DMS 273 treated with DMSO at 0.1 percent for 48 hours (cell line): ENCODE data around the gene CETP.

Experiments used
- DNase-seq: peaks from one replicate; lab custom pipeline; 2025; lab: John Stamatoyannopoulos, UW

The CETP gene

GRCh38 chr16:56961851-56962281 lies at the start of gene CETP:
Gene CETP (plus strand): TSS chr16:56961950. CDS start chr16:56961980, 30 bp downstream.
- no peak for DNase-seq

GRCh38 chr16:56912746-56913708 lies 48.7 kb upstream of the CETP start:
- no peak for DNase-seq

- DNase-seq: no peak
These were observed 46.9 kb upstream of the CETP start for GRCh38 chr16:56914896-56915295.

- no peak for DNase-seq
These were observed 46.2 kb upstream of the CETP start for GRCh38 chr16:56915336-56916119.

- no peak for DNase-seq
These were observed 45.0 kb upstream of the CETP start for GRCh38 chr16:56916571-56917403.

- DNase-seq: no peak
These were observed 43.2 kb upstream of the CETP start for GRCh38 chr16:56918467-56919012.

GRCh38 chr16:56919099-56919800 lies 42.5 kb upstream of the CETP start:
- DNase-seq: no peak

- no peak for DNase-seq
These were observed 40.2 kb upstream of the CETP start for GRCh38 chr16:56921571-56921970.

- DNase-seq: no peak
These were observed 38.2 kb upstream of the CETP start for GRCh38 chr16:56923481-56924091.

GRCh38 chr16:56927471-56927870 lies 34.3 kb upstream of the CETP start:
- DNase-seq: no peak

GRCh38 chr16:56929639-56930038 lies 32.1 kb upstream of the CETP start:
- DNase-seq: no peak

GRCh38 chr16:56930486-56931270 lies 31.1 kb upstream of the CETP start:
- DNase-seq: no peak

- no peak for DNase-seq
These were observed 30.4 kb upstream of the CETP start for GRCh38 chr16:56931271-56931891.

GRCh38 chr16:56931892-56932720 lies 29.6 kb upstream of the CETP start, which contains the start of gene HERPUD1:
Gene HERPUD1 (plus strand): TSS chr16:56932142. CDS start chr16:56932245, 103 bp downstream.
- DNase-seq: peak; percentile 93

- peak; percentile 10 for DNase-seq
These were observed 28.8 kb upstream of the CETP start for GRCh38 chr16:56932721-56933619.

GRCh38 chr16:56933828-56934598 lies 27.7 kb upstream of the CETP start:
- peak; percentile 0 for DNase-seq
